IPS-NIHi11 (cell line): ENCODE data around the gene HRG.
A peak's percentile ranks its signal among the peaks of the same experiment; 100 is the strongest.

Experiments used
- DNase-seq: peaks from one replicate; pipeline ENCODE4 v3.0.0; 2012; ENCODE audit warnings: mixed read lengths, low spot score

The HRG gene

GRCh38 chr3:186638259-186638658 lies 27.6 kb upstream of the HRG start:
- no peak for DNase-seq

GRCh38 chr3:186639778-186640472 lies 25.9 kb upstream of the HRG start, which contains the start of gene FETUB:
Gene FETUB, plus strand, starts transcription at chr3:186640399. Its CDS starts 62 bp downstream, at chr3:186640461.
- DNase-seq = no peak

GRCh38 chr3:186640473-186640818 lies 25.4 kb upstream of the HRG start:
- DNase-seq = peak; percentile 28

GRCh38 chr3:186640929-186641328 lies 24.9 kb upstream of the HRG start:
- no peak for DNase-seq

DNA sequence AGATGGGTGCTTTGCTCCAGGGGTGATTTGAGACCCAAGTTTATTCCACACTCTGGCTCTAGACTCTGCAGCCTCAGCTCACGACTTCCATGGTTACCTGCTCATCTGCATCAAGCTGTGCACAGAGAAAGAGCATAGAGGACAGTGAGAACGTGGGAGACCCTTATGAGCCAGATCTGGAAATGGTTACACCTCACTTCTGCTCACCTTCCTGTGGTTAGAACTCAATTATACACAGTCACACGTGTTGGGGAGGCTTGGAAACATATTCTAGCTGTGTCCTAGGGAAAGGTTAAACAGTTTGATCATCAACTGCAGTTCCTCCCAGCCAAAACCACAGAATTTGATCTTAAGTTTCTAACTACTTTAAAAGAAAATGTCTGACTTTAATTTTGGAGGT lies 23.8 kb upstream of the HRG start:
- DNase-seq = no peak

- DNase-seq = no peak
Observed at GRCh38 chr3:186643493-186643892, 22.3 kb upstream of the HRG start.

GRCh38 chr3:186644683-186645082 lies 21.1 kb upstream of the HRG start:
- DNase-seq = peak; percentile 25

- DNase-seq = no peak
Observed at GRCh38 chr3:186646106-186646505, 19.7 kb upstream of the HRG start.

DNA sequence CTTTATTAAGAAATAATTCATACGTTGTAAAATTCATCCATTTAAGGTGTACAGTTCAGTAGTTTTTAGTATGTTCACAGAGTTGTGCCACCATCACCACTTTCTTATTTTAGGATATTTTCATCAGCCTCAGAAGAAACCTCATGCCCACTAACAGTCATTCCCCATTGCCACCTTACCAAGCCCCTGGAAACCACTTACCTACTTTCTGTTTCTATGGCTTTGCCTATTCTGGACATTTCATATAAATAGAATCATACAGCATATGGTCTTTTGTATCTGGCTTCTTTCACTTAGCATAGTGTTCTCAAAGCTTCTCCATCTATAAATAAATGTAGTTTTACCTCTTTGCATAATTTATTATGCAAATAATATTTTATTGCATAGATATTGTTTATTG lies 19.0 kb upstream of the HRG start:
- DNase-seq = no peak

- DNase-seq = no peak
Observed at GRCh38 chr3:186648851-186649250, 17.0 kb upstream of the HRG start.

- DNase-seq = no peak
Observed at GRCh38 chr3:186651678-186652215, 14.1 kb upstream of the HRG start.

DNA sequence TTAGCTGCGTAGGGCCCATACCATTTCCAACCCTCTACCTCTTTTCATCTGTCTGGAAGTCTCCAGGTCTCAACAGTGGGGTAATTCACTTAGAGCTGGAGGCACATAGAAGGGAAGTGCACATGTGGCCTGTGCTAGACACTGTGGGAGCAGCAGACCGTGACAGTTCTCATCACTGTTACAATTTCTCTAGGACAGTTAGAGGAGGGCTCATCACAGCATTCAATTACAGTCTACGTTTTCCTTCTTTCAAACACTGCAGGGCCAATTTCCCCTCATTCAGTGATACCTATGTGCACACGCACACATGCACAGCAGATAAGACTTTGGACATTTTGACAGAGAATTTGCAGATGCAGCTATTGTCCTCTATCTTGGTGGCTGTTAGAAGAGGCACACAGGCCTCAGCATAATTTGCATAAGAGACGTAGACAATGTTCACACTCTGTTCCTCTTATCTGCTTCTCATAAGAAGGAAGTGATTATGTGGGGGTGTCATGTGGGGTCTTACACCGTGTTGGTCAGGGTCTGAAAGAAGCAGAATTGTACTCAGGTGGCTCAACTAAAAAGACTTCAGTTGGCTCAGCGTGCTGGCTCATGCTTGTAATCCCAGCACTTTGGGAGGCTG lies 12.6 kb upstream of the HRG start:
- DNase-seq = no peak

- DNase-seq = peak; percentile 83
Observed at GRCh38 chr3:186653984-186654383, 11.8 kb upstream of the HRG start.

DNA sequence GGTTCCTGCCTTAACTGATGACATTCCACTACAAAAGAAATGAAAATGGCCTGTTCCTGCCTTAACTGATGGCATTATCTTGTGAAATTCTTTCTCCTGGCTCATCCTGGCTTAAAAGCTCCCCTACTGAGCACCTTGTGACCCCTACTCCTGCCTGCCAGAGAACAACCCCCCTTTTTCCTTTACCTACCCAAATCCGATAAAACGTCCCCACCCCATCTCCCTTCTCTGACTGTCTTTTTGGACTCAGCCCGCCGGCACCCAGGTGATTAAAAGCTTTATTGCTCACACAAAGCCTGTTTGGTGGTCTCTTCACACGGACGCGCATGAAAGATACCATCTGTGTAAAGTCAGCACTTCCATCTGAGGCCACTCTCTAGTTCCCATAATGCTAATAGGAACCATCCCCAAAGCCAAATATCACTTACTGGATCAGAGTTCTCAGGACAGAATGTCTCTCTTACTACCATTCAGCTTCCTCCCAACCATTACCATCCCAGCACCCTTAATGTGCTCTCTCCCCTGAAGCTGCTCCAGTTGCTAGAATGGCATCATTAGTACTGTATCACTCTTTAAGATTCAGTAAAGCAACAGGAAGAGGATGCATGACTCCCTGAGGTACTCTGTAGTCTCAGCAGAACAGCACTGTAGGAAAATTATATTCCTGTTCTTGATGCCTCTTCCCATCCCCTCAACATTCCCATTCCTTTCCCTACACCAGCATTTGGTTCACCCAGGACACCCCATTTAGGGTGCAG lies 2.3 kb upstream of the HRG start:
- no peak for DNase-seq

GRCh38 chr3:186664119-186664495 lies 1.7 kb upstream of the HRG start:
- DNase-seq = no peak

DNA sequence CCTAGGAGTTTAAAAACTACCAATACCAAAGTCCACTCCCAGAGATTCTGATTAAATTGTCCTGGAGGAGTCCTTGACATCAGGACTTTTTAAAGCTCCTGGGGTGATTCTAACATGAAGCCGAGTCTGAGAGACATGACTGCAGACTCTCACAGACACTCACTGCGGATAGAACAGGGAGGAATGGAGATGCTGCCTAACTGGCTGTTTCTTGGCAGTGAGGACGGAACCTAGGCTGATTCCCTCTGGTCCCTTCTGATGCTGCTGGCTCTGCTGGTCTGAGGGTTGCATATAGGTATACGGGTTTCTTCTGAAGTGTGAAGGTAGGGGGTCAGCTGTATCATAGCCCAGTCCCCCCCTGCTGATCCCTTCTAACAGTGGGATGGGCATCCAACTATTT lies 1.3 kb upstream of the HRG start:
- no peak for DNase-seq

GRCh38 chr3:186668426-186668825 lies 2.6 kb downstream of the HRG start:
- DNase-seq = no peak

- DNase-seq = no peak
Observed at GRCh38 chr3:186669378-186670084, 3.7 kb downstream of the HRG start.

- no peak for DNase-seq
Observed at GRCh38 chr3:186670155-186670554, 4.3 kb downstream of the HRG start.

- no peak for DNase-seq
Observed at GRCh38 chr3:186671051-186671450, 5.2 kb downstream of the HRG start.

DNA sequence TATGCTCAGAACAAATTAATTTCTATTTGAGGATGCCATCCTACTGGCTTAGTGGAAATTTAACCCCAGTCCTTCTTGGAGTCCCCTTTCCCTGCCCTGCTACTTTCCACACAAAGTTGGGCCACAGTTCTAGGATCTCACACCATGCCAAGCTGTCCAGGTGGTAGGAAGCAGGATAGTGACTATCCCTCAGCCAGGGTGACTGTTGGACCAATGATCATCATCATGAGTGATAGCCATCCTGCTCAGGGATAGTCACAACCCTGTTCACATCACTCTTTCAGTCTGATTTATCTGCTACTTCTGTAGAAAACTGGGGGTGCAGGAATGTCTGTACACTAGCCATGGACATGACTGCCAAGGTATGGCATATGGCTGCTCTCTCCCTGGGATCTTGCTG lies 12.8 kb downstream of the HRG start:
- DNase-seq = no peak

GRCh38 chr3:186679151-186679550 lies 13.3 kb downstream of the HRG start:
- no peak for DNase-seq
